H1 (cell line): Measurements from ENCODE around the gene DLX4. TPM values are rescaled to one million over a fixed set of nuclear protein-coding genes. Genes with fewer than 3 reads are reported as not detected.

Experiments used
- CTCF ChIA-PET: fragments of 300-600 bp; sonication (Branson Sonifier 250); formaldehyde crosslinking; loops from one replicate; lab custom pipeline; 2021; ENCODE audit not compliant: partially characterized antibody; lab: Charles Lee
- POLR2A ChIA-PET: fragments of 300-600 bp; sonication (Branson Sonifier 250); formaldehyde crosslinking; loops from one replicate; lab custom pipeline; 2021; ENCODE audit warnings: inconsistent platforms; ENCODE audit not compliant: partially characterized antibody; lab: Charles Lee
- DNase-seq, 2 experiments: peaks; one replicate each; pipeline versions ENCODE4 v3.0.0 to v3.0.0-alpha.2; 2010 to 2022; ENCODE audit warnings: low spot score in 2 of 2, low read depth in 1 of 2, mixed read lengths in 1 of 2
- FAIRE-seq: peaks from 2 replicates; lab custom pipeline; 2011; peaks lifted over from hg19 to GRCh38; lab: Jason Lieb, UNC
- H2AFZ ChIP-seq: 2 replicates; pipeline ENCODE4 v1.8.1; 2012; ENCODE audit warnings: low read length, inconsistent platforms
- H2AK5ac ChIP-seq: 2 replicates; pipeline ENCODE4 v1.6.1; 2013; ENCODE audit warnings: low read depth, low read length
- H2BK120ac ChIP-seq: replicated peaks from 2 replicates; pipeline ENCODE3; 2013; ENCODE audit warnings: low read depth, low read length, inconsistent platforms
- H2BK12ac ChIP-seq: 2 replicates; pipeline ENCODE4 v1.6.1; 2013; ENCODE audit warnings: low read depth, low read length
- H2BK15ac ChIP-seq: 2 replicates; pipeline ENCODE4 v1.6.1; 2013; ENCODE audit warnings: low read length
- H2BK20ac ChIP-seq: 2 replicates; pipeline ENCODE4 v1.6.1; 2013; ENCODE audit warnings: low read length
- H2BK5ac ChIP-seq: 2 replicates; pipeline ENCODE4 v1.6.1; 2013; ENCODE audit warnings: low read depth, low read length
- H3K14ac ChIP-seq: 2 replicates; pipeline ENCODE4 v1.6.1; 2013; ENCODE audit warnings: inconsistent platforms; ENCODE audit not compliant: insufficient read length
- H3K18ac ChIP-seq: 2 replicates; pipeline ENCODE4 v1.6.1; 2013; ENCODE audit warnings: low read length; ENCODE audit errors: extremely low read depth
- H3K23ac ChIP-seq: 2 replicates; pipeline ENCODE4 v1.6.1; 2013; ENCODE audit warnings: inconsistent platforms; ENCODE audit not compliant: insufficient read length
- H3K23me2 ChIP-seq: 2 replicates; pipeline ENCODE4 v1.6.1; 2013; ENCODE audit warnings: low read depth, low read length
- H3K27ac ChIP-seq: 2 replicates; pipeline ENCODE4 v1.6.1; 2011; ENCODE audit warnings: low read depth, low read length, inconsistent platforms
- H3K27me3 ChIP-seq, 4 experiments: replicated peaks in 1 of 4; 1 replicate in 1 of 4; 2 replicates in 3 of 4; pipeline versions ENCODE4 v1.6.1 to v1.8.1; 2011 to 2013; ENCODE audit warnings: low read length in 3 of 4, mild to moderate bottlenecking in 3 of 4, inconsistent platforms in 2 of 4, mixed read lengths in 2 of 4, moderate library complexity in 1 of 4; ENCODE audit not compliant: control insufficient read depth in 3 of 4, insufficient read depth in 3 of 4; ENCODE audit errors: extremely low read depth in 1 of 4
- H3K36me3 ChIP-seq, 4 experiments: 2 replicates each; pipeline versions ENCODE4 v1.6.1 to v1.8.1; 2011 to 2013; ENCODE audit warnings: mild to moderate bottlenecking in 4 of 4, low read length in 3 of 4, moderate library complexity in 2 of 4, control low read depth in 1 of 4, inconsistent platforms in 1 of 4; ENCODE audit not compliant: insufficient read depth in 4 of 4, control insufficient read depth in 2 of 4
- H3K4ac ChIP-seq: replicated peaks from 2 replicates; pipeline ENCODE3; 2013; ENCODE audit warnings: low read length, low read depth, mixed read lengths, inconsistent platforms; ENCODE audit not compliant: insufficient read length
- H3K4me1 ChIP-seq, 4 experiments: replicated peaks in 1 of 4; 1 replicate in 1 of 4; 2 replicates in 3 of 4; pipeline versions ENCODE4 v1.6.1 to v1.8.1; 2011 to 2013; ENCODE audit warnings: low read length in 3 of 4, inconsistent platforms in 2 of 4, mixed read lengths in 1 of 4; ENCODE audit not compliant: insufficient read depth in 4 of 4, control insufficient read depth in 3 of 4
- H3K4me2 ChIP-seq, 2 experiments: 2 replicates each; pipeline versions ENCODE4 v1.6.1 to v1.8.1; 2011 to 2013; ENCODE audit warnings: low read depth in 2 of 2, low read length in 2 of 2, control low read depth in 1 of 2, inconsistent platforms in 1 of 2, mild to moderate bottlenecking in 1 of 2; ENCODE audit not compliant: insufficient read depth in 1 of 2
- H3K4me3 ChIP-seq, 4 experiments: fragments of 200-600, 300-600 bp in 1 of 4; sonication (generic), shearing (Covaris generic), sonication (Bioruptor Twin) in 1 of 4; 2 replicates each; pipeline versions ENCODE4 v1.5.1 to v1.8.1; 2011 to 2016; ENCODE audit warnings: low read length in 4 of 4, low read depth in 3 of 4, control low read depth in 2 of 4, inconsistent platforms in 2 of 4, mild to moderate bottlenecking in 2 of 4, mixed read lengths in 1 of 4, moderate library complexity in 1 of 4; ENCODE audit not compliant: insufficient read depth in 2 of 4; ENCODE audit errors: extremely low read depth in 1 of 4
- H3K56ac ChIP-seq: replicated peaks from 2 replicates; pipeline ENCODE3; 2013; ENCODE audit warnings: low read depth, mild to moderate bottlenecking, mixed read lengths, low read length, inconsistent platforms; ENCODE audit not compliant: insufficient read length
- H3K79me1 ChIP-seq: 2 replicates; pipeline ENCODE4 v1.6.1; 2013; ENCODE audit warnings: low read depth, low read length, control low read depth
- H3K79me2 ChIP-seq, 2 experiments: 2 replicates each; pipeline versions ENCODE4 v1.6.1 to v1.8.1; 2012 to 2013; ENCODE audit warnings: low read length in 2 of 2, mild to moderate bottlenecking in 2 of 2, inconsistent platforms in 1 of 2; ENCODE audit not compliant: insufficient read depth in 2 of 2, control insufficient read depth in 1 of 2
- H3K9ac ChIP-seq, 4 experiments: replicated peaks in 1 of 4; 1 replicate in 1 of 4; 2 replicates in 3 of 4; pipeline versions ENCODE4 v1.6.1 to v1.8.1; 2011 to 2013; ENCODE audit warnings: low read depth in 3 of 4, low read length in 3 of 4, control low read depth in 2 of 4, mild to moderate bottlenecking in 2 of 4, moderate library complexity in 2 of 4, inconsistent platforms in 1 of 4; ENCODE audit errors: extremely low read depth in 1 of 4
- H3K9me3 ChIP-seq, 2 experiments: 2 replicates each; pipeline versions ENCODE4 v1.6.1 to v1.8.1; 2012 to 2013; ENCODE audit warnings: mild to moderate bottlenecking in 2 of 2, moderate library complexity in 2 of 2, control low read depth in 1 of 2, inconsistent platforms in 1 of 2, low read depth in 1 of 2, low read length in 1 of 2, mixed read lengths in 1 of 2; ENCODE audit not compliant: insufficient read depth in 2 of 2
- H4K20me1 ChIP-seq, 2 experiments: replicated peaks in 1 of 2; 2 replicates each; pipeline versions ENCODE3 to v1.8.1; 2011 to 2013; ENCODE audit warnings: inconsistent platforms in 2 of 2, low read length in 2 of 2, mild to moderate bottlenecking in 1 of 2; ENCODE audit not compliant: insufficient read depth in 2 of 2, control insufficient read depth in 1 of 2
- H4K5ac ChIP-seq: 2 replicates; pipeline ENCODE4 v1.6.1; 2013; ENCODE audit warnings: low read length, low read depth, mixed read lengths, inconsistent platforms; ENCODE audit not compliant: insufficient read length
- H4K8ac ChIP-seq: 2 replicates; pipeline ENCODE4 v1.8.0; 2013; ENCODE audit warnings: mild to moderate bottlenecking, moderate library complexity, low read length, inconsistent platforms; ENCODE audit not compliant: insufficient read depth; ENCODE audit errors: extremely low read depth
- H4K91ac ChIP-seq: replicated peaks from 2 replicates; pipeline ENCODE3; 2013; ENCODE audit warnings: low read length, mixed read lengths, inconsistent platforms; ENCODE audit not compliant: insufficient read length
- KDM1A ChIP-seq: fragments of 200-600, 300-600 bp; sonication (generic); IDR thresholded peaks from 2 replicates; pipeline ENCODE4 v1.7.1; 2016; ENCODE audit warnings: mild to moderate bottlenecking, low read length, borderline replicate concordance
- ZNF274 ChIP-seq: IDR thresholded peaks from 2 replicates; pipeline ENCODE4 v1.7.0; 2012; ENCODE audit warnings: low read length, borderline replicate concordance; ENCODE audit errors: extremely low read depth
- WGBS, 2 experiments: shearing (Covaris generic) in 1 of 2; methylation state at CpG; one replicate each; pipeline versions ENCODE4 v1.1.6 to v1.1.7; 2013 to 2015; ENCODE audit warnings: low lambda C conversion rate in 2 of 2, mixed read lengths in 2 of 2, inconsistent platforms in 1 of 2, low coverage in 1 of 2, missing lambda C conversion rate in 1 of 2; ENCODE audit not compliant: insufficient replicate concordance in 2 of 2, insufficient coverage in 1 of 2, insufficient read length in 1 of 2; ENCODE audit errors: extremely low coverage in 1 of 2, missing lambda C conversion rate in 1 of 2; 5-methylcytosine and 5-hydroxymethylcytosine counted together
- polyA plus RNA-seq, 7 experiments: library from polyadenylated mRNA; depleted of rRNA in 3 of 7; stranded (reverse) in 5 of 7; unstranded in 2 of 7; fragments of >200 nt in 5 of 7; fragments of 200-250 nt in 2 of 7; gene quantifications; 1 replicate in 5 of 7; 2 replicates in 1 of 7; 4 replicates in 1 of 7; pipeline versions ENCODE4 v1.2.1 to v1.2.3, GENCODE V29; 2011 to 2013; ENCODE audit warnings: missing spikeins in 2 of 7, mixed read lengths in 2 of 7
- total RNA-seq: library from RNA; stranded (reverse); fragmentation: NEBNext Ultra II Directional; extraction: Animal tissue kit (Norgen Biotek cat#: 25700); gene quantifications from 2 replicates; pipeline ENCODE4 v1.2.1, GENCODE V29; 2021

The DLX4 gene
- total and polyA plus RNA-seq, 2 of the 8 experiments (the other 6 are each of a cell fraction or from before 2014, with no cell fraction given): 0.67 to 0.80 TPM

DNA sequence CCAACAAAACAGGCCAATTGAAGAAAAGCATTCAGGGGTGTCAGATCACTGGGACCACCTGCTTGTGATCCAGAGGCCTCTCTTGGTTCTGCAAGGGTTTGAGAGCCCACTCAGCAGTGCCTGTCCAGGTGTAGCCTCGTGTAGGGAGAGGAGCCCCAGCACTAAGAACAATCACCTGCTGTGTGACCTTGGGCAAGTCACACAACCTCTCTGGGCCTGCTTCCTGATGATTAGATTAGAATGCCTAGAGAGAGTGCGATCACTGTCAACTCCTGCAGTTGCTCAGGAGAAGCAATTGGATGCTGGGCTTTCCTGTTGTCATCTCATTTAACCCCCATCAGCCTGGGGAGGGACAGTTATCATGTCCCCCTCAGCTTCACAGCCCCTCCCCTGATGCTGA lies 15.8 kb downstream of the DLX4 start:
- Histone ChIP-seq H3K23ac (no peak overlapping the region), H3K4ac (no peak overlapping the region), H3K79me1 (no peaks in the 10 kb centered on the region), H2BK12ac (no peak overlapping the region), H3K4me2 (no peak overlapping the region), H3K23me2 (no peaks in the 10 kb centered on the region; the same call in 1 of the 2 replicates), H3K9me3 (no peaks in the 10 kb centered on the region), H3K4me1 (peaks cover 0 to 20% (median 13%) of the 10 kb centered on the region in 4 experiments; a peak in 6 of 7 replicates), H4K8ac (no peak overlapping the region), H3K36me3 (no peaks in the 10 kb centered on the region), H4K20me1 (no peaks in the 10 kb centered on the region), H3K4me3 (no peak overlapping the region), H2BK15ac (no peak overlapping the region), H4K91ac (no peak overlapping the region), H3K27ac (no peak overlapping the region), H3K14ac (no peak overlapping the region), H3K18ac (no peak overlapping the region), H2BK20ac (no peak overlapping the region), H3K27me3 (peaks cover 9 to 46% (median 37%) of the 10 kb centered on the region in 4 experiments), H3K9ac (no peak overlapping the region), H2AK5ac (no peak overlapping the region), H3K56ac (no peak overlapping the region), H4K5ac (no peak overlapping the region), H2BK120ac (no peak overlapping the region), H3K79me2 (no peaks in the 10 kb centered on the region), H2AFZ (no peak overlapping the region), H2BK5ac (no peak overlapping the region)
- FAIRE-seq (no peak), DNase-seq (no peak)
- CTCF ChIA-PET: interaction anchor here (0.6 to 18.5 kb wide), 9 partner anchors 7 to 130 kb away, joined by 3 to 547 read pairs (median 27); partner anchors contain the start of genes DLX3 and TAC4
- 79% methylated on average over 2 of the region's 2 CpGs; no CpG with 5 or more reads in 1 of the 2 experiments for WGBS, 2 experiments
- TF ChIP-seq ZNF274 (no peak), KDM1A (peak; percentile 59; the same call in 1 of the 2 replicates)
- POLR2A ChIA-PET: interaction anchor here (0.7 to 2.0 kb wide), 3 partner anchors 10 to 1928 kb away, joined by 3 to 5 read pairs (median 3); partner anchors contain the start of gene DLX3
